Measurements from ENCODE around the gene ECHS1.
"Not testable (repeated sequence)": the region's sequence is repeated elsewhere in the genome, so short reads cannot be mapped to it uniquely, and the experiment has no call there.

The ECHS1 gene

GRCh38 chr10:133337370-133337725 lies 35.8 kb downstream of the ECHS1 start:
- DNase-seq = no peak

GRCh38 chr10:133336577-133337369 lies 36.4 kb downstream of the ECHS1 start, which contains the start of gene CALY:
TSS of gene CALY (minus strand) at chr10:133336896. CDS start at chr10:133328989, 7,907 bp downstream.
- no peak for DNase-seq

GRCh38 chr10:133336118-133336576 lies 37.0 kb downstream of the ECHS1 start:
- no peak for DNase-seq

- peak; percentile 53 for DNase-seq
Measured at GRCh38 chr10:133335246-133336117, 37.7 kb downstream of the ECHS1 start.

GRCh38 chr10:133334503-133335245 lies 38.5 kb downstream of the ECHS1 start:
- DNase-seq = no peak

- no peak for DNase-seq
Measured at GRCh38 chr10:133332936-133333699, 40.0 kb downstream of the ECHS1 start.

GRCh38 chr10:133329491-133330202 lies 43.5 kb downstream of the ECHS1 start:
- DNase-seq = peak; percentile 78

- DNase-seq = no peak
Measured at GRCh38 chr10:133328358-133329343, 44.5 kb downstream of the ECHS1 start.

- no peak for DNase-seq
Measured at GRCh38 chr10:133327651-133328357, 45.4 kb downstream of the ECHS1 start.

- peak; percentile 55 for DNase-seq
Measured at GRCh38 chr10:133326745-133327650, 46.2 kb downstream of the ECHS1 start.

GRCh38 chr10:133326223-133326551 lies 47.0 kb downstream of the ECHS1 start:
- no peak for DNase-seq

GRCh38 chr10:133325440-133326222 lies 47.5 kb downstream of the ECHS1 start:
- DNase-seq = no peak

GRCh38 chr10:133324857-133325260 lies 48.3 kb downstream of the ECHS1 start:
- no peak for DNase-seq

- DNase-seq = peak; percentile 25
Measured at GRCh38 chr10:133324198-133324792, 48.9 kb downstream of the ECHS1 start.

GRCh38 chr10:133322064-133322709 lies 51.0 kb downstream of the ECHS1 start:
- DNase-seq = not testable (repeated sequence)

- DNase-seq = not testable (repeated sequence)
Measured at GRCh38 chr10:133320852-133321422, 52.2 kb downstream of the ECHS1 start.
